Stimulated activated CD8-positive, alpha-beta memory T cell treated with anti-CD3 and anti-CD28 coated beads, Interleukin-7, amount 100 ng/mL, for 48 hours (primary cell): ENCODE data around the gene NSD2.
"Not testable (repeated sequence)": the region's sequence is repeated elsewhere in the genome, so short reads cannot be mapped to it uniquely, and the experiment has no call there.

ENCODE experiments used
- DNase-seq, 2 donors: peaks; one replicate each; pipeline ENCODE4 v3.0.0-alpha.2; 2020; ENCODE audit warnings: low read depth in 1 of 2; ENCODE audit errors: extremely low read depth in 1 of 2

Gene NSD2

GRCh38 chr4:2031161-2031560 is 160.0 kb downstream of the NSD2 start:
- not testable (repeated sequence) for DNase-seq
